ENCODE measurements around the gene PXMP2.
"Not testable (repeated sequence)": the region's sequence is repeated elsewhere in the genome, so short reads cannot be mapped to it uniquely, and the experiment has no call there.

The PXMP2 gene

GRCh38 chr12:132724506-132725241 is 37.3 kb downstream of the PXMP2 start:
- DNase-seq: no peak

- no peak for DNase-seq
Observed at GRCh38 chr12:132726386-132726785, 39.0 kb downstream of the PXMP2 start.

DNA sequence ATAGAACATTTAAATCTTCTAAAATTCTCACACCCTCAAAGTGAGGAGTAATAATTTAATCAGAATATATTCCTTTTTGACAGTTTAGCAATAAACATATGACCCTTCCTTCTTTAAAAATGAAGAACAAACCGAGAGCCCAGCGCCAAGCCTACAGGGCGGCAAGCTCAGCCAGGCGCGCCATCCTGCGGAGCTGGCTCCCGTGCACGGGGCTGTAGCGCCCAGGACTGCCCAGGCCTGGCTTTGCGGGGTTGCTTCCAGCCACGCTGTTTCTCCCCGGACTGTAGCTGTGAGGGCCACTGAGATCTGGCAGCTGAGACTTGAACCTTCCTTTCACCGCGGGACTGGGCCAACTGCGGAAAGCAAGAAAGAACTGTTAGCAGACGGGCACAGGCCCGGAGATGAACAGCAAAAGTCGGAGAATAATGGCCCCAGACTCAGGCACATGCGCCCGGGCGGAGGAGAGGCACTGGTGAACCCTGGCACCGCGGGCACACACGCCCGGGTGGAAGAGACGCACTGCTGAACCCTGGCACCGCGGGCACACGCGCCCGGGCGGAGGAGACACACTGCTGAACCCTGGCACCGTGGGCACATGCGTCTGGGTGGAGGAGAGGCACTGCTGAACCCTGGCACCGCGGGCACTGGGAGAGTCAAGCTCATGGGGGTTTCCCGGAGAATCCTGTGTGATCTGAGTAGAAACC is 39.9 kb downstream of the PXMP2 start:
- no peak for DNase-seq

GRCh38 chr12:132728502-132728901 is 41.1 kb downstream of the PXMP2 start:
- DNase-seq: no peak

- DNase-seq: no peak
Observed at GRCh38 chr12:132729541-132730320, 42.3 kb downstream of the PXMP2 start.

DNA sequence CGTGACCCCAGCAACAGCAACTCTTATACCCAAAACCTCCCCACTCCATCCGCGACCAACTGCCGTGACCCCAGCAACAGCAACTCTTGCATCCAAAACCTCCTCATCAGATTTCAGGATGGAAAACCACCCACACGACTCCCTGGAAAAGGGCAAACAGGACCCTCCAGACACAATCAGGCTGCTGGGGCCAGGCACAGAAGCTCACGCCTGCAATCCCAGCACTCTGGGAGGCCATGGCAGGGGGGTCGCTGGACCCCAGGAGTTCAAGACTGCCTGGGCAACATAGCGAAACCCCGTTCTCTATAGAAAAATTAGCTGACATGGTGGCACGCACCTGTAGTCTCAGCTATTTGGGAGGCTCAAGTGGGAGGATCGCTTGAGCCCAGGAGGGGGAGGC is 43.0 kb downstream of the PXMP2 start:
- DNase-seq: no peak

GRCh38 chr12:132731574-132731973 is 44.2 kb downstream of the PXMP2 start:
- DNase-seq: no peak

- no peak for DNase-seq
Observed at GRCh38 chr12:132734206-132734605, 46.8 kb downstream of the PXMP2 start.

- DNase-seq: no peak
Observed at GRCh38 chr12:132735496-132735895, 48.1 kb downstream of the PXMP2 start.

DNA sequence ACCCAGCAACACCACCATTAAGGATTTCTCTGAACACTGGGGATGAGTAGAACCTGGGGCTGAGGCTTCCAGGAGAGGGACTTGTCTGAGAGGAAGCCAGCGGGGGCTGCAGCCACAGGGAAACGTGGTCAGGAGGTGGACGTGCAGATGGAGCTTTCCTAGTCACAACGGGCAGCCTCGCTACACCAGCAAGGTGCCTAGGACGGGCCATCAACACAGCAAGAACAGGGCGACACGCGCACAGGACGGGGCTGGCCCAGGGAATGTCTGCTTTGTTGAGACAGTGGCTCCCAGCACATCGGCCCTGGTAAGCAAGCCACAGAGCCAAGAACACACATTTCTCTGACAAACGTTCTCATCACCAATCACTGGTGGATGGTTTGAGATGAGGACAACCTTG is 49.0 kb downstream of the PXMP2 start:
- no peak for DNase-seq

DNA sequence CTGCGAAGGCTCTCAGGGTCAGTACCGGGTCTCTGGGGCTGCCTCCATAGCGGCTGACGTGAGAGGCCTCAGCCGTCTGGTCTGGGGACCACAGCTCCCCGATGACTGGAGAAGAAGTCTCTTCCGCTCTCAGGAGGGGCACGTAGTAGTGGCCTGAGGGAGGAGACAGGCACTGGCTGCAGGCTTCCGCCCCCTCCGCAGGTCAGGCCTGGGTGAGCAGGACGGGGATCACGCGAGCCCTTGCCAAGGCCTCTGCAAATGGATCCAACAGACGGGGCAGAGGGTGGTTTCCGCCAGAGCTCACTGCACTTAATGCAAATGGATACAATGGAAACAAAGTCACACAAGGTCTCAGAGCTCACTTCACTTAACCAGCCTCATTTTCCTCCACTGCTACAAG is 49.5 kb downstream of the PXMP2 start:
- no peak for DNase-seq

DNA sequence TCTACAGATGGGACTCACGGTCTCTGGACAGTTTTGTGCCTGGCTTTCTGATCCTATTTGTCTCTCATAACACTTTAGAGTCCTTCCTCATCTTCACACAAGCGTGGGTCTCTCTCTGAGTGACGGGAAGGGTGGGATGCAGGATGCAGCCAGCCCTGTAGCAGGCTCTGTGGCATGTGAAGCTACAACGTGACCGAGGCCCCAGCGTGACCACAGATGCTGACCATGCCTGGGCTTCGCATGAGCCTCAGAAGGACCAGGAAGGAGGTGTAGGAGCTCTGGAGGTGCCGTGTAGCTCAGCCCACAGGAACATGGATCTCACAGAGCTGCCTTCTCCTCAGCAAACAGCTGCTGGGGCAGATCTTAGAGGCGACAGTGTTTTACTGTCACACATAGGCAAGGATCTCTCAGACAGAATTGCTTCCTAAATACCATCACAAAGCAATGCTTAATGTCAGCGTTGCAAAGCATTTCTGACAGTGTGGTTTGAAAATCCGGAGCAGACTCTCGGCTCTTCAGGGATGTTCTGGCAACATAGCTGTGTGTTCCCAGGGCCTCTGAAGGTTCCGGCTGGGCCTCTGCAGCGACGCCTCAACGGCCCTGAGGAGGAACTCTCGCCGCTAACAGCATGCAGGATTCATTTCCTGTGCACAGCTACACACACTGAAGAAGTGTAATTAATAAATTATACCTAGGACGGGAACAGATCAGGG is 52.4 kb downstream of the PXMP2 start:
- no peak for DNase-seq

GRCh38 chr12:132740313-132740646 is 52.9 kb downstream of the PXMP2 start:
- no peak for DNase-seq

DNA sequence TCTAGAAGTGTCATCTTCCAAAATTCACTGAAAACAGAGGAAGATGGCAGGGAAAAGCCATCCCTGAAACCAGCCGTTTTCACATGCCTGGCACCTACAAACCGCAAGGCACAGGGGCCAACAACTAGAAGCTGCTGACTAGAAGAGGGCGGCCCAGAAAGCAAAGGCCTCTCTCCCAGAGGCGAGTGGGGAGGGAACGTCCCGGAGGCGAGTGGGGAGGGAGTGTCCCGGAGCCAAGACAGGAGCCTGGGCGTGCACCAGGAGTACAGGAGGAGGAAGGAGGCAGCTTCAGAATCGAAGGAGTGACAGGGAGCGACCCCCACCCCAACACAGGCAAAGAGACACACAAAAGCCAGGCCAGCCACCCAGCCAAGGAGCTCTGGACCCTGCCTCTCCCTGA is 53.3 kb downstream of the PXMP2 start:
- no peak for DNase-seq

GRCh38 chr12:132741620-132742019 is 54.2 kb downstream of the PXMP2 start:
- no peak for DNase-seq

DNA sequence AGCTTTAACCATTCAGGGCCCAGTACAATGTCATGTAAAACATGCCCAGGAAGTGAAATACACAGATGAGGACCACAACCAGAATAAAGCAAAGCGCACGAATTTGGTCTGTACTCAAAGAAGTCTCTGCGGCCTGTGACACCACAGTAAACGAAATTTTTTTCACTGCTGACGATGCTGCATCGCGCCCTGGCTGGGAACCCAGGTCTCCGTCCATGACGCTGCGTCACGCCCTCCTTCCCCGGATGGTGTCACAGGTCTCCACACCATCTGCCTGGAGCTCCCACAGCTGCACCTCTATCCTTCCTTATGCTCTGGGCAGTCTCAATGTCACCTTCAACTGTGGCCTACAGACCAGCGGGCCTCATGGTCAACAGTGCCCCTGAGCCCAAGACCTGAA is 56.4 kb downstream of the PXMP2 start:
- DNase-seq: no peak

DNA sequence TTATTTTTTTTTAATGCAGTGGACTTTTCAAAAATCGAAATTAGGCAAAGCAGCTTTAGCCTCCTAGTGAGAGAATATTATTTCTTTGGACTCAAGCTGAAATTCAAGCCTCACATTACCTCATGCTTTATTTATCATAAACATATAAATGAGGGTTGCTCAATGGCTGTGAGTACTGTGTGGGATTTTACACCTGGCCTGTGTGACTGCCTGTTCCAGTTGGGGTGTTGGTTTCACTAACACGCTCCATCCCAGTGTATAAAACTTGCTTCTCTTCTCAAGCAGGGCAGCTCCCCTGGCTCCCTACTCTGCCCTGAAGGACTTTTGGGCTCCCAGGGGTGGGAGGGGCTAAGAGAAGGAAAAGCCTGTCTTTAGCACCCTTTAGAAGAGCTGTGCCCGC is 59.2 kb downstream of the PXMP2 start:
- DNase-seq: no peak

- no peak for DNase-seq
Observed at GRCh38 chr12:132747395-132747794, 60.0 kb downstream of the PXMP2 start.

- DNase-seq: no peak
Observed at GRCh38 chr12:132747896-132748295, 60.5 kb downstream of the PXMP2 start.

DNA sequence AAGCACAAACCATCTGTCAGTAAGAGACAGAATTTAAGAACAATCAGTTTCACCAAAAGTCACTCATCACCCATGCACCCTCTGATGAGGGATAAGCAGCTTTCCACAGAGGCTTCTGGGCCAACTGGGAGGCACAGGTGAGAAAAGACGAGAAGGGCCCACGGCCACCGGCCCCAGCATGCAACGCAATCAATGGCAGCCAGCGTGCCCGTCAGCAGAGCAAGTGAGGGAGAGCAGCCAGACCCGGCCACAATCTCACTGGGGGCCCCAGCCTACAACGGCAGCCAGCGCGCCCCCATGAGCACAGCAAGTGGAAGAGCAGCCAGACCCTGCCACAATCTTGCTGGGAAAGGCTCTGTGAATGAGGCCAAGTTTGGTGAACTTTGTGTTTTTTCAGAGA is 60.9 kb downstream of the PXMP2 start:
- DNase-seq: no peak

DNA sequence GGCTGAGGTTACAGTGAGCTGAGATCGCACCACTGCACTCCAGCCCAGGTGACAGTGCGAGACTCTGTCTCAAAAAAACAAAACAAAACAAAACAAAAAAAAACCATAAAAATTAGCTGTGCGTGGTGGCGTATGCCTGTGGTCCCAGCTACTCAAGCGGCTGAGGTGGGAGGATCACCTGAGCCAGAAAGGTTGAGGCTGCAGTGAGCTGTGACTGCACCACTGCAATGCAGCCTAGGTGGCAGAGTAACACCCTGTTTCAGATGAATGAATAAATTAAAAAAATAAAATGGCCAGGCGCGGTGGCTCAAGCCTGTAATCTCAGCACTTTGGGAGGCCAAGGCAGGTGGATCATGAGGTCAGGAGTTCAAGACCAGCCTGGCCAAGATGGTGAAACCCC is 66.3 kb downstream of the PXMP2 start:
- not testable (repeated sequence) for DNase-seq

DNA sequence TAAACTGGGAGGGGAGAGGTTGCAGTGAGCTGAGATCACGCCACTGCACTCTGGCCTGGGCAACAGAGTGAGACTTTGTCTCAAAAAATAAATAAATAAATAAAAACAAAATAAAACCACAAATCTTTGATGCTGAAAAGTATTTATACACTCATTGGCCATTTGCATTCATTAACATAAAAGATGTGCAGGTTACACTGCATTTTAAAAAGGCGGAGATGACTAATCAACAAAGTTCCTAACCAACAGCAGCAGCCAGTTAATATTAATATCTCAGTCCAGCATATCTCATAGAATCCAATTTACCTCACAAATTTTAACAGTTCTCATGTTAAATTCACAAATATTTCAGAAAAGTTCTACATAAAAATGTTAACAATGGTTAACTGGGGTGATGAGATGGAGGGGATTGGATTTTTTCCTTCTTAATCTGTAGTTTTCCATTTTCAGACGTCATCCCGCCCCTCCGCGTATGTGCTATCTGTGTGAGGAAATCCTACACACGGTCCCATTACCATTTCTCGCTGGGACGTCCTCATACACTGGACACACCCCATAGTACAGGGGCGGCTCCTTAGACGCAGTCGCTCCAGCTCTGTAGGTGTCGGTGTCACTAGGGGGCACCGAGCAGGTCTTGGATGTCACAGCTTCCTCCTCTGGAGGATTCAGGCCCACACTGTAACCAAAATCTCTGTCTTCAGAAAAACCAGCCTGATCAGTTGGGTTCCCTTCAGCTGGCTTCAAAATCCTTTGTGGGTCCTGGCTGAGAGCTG is 67.0 kb downstream of the PXMP2 start:
- no peak for DNase-seq

Measured in stimulated activated CD4-positive, alpha-beta T cell treated with anti-CD3 and anti-CD28 coated beads, Interleukin-4, amount 100 ng/mL, for 4 hours (primary cell).